CD1c-positive myeloid dendritic cell (primary cell): ENCODE data around the gene GRID1.
A peak's percentile ranks its signal among the peaks of the same experiment; 100 is the strongest.

Experiments
- DNase-seq: peaks from one replicate; pipeline ENCODE4 v3.0.0-alpha.2; 2016; ENCODE audit errors: extremely low spot score

The GRID1 gene

DNA sequence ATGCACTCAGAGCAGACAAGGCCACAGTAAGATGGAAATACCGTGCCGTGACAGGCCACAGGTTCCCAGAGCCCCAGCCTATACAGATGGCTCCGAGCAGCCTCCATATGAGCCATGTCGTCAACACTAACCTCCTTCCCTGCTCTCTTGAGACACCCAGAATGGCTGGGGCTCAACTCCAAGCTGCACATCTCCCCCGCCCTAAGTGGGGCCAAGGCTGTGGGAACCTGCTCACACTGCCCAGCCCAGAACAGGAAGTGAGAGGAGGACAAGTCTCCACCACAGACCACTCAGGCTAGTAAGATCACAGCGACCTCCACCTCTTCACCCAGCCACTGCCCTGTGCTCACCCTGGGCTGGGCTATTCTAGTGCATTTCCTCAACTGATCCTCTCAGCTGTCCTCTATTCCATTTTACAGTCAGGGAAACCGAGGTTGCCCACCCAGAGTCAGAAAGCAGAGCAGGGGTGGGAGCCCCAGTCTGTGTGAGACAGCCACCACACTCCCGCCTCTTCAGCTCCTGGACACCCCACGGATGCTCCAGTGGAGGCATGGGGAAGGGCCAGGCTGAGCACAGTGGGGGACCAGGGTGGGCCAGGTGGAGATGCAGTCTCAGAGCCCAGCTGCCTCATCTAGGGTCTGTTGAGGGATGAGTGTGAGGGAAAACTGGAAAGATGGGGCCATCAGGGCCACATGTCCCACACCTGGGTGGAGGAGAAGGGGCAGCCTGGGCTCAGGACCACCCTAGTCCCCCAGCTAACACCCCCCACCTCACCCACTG lies 11.6 kb downstream of the GRID1 start:
- peak; percentile 82 for DNase-seq

DNA sequence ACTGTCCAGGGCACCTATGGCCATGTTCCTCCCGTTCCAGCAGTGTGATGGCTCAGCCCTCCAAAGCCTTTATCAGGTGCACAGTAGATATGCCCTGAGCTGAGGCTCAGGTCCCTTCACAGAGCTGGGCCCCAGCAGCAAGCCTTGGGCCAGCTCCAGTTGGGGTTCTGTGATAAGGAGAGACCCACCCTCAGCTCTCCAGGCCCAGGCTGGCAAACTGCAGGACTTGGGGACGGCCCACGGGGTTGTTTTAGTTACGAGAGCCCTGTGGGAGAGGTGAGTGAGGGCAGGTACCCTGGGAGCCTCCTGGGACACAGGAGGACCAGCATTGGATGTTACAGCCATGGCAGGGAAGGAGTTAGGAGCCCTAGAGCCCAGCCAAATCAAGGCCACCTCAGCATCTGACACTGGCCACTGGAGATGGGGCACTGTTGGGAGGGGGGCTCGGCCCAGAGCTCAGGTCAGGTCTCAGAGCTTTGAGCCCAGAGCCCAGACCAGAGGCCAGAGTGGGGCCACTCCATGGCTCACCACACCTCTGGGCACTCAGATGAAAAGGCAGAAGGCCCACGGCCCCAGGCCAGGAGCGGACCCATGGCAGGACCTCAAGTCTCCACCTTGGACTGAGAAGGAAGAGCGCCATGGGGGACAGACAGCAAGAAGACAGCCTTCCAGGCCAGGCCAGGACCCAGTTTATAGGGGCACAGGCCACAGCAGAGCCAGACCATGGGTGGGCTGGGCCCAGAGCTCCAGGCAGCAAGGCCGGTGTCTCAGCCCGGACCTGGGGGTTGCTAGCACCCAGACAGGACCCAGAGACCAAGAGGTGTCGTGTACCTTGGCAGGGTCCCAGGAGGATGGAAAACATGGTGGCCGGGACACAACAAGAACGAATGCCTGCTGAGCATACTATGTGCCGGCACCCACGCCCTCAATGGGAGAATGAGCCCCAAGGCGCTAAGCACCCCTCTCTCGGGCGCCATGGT lies 12.8 kb downstream of the GRID1 start:
- no peak for DNase-seq

DNA sequence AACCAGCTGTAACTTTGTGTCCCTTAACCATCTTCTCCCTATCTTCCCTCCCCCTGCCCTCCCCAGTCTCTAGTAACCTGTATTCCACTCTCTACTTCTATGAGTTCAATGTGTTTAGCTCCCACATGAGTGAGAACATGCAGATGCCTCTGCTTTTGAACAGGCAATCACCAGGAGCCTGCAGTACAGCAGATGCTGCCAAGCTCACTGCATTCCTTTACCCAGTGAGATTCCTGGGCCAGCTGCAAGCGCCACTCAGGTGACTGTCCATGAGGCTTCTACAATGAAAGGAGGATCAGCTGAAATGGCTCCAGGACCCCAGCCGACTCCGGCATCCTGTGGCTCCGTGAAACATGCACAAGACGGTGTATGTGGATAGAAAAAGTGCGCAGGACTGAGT lies 15.7 kb downstream of the GRID1 start:
- DNase-seq: no peak

DNA sequence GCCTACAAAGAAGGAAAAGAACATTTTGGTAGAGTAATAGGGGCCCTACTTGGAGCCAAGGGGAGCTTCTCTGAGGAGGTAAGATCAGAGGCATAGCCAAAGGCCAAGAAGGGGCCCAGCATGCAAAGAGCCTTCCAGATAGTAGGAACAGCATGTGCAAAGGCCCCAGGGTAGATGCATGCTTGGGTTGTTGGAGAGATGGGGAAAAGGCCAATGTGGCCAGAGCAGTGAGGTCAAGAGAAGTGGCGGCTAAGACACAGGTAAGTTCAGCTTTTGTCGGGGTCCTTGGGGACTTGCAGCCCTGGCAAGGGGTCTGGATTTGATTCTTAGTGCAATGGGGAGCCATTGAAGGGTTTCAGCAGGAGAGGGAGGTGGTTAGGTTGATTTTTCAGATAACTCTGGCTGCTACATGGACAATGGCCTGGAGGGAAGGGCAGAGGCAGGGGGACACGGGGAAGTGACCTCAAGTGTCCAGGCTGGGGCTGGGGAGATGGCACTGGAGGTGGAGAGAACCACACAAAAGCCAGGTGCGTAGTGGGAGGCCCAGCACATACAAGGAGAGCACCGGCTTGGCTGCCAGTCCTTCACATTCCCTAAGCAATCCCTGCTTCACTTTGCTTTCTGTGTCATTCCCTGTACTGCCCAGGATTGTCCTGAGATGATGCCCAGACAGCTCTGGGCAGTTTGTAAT lies 16.5 kb downstream of the GRID1 start:
- DNase-seq: no peak

DNA sequence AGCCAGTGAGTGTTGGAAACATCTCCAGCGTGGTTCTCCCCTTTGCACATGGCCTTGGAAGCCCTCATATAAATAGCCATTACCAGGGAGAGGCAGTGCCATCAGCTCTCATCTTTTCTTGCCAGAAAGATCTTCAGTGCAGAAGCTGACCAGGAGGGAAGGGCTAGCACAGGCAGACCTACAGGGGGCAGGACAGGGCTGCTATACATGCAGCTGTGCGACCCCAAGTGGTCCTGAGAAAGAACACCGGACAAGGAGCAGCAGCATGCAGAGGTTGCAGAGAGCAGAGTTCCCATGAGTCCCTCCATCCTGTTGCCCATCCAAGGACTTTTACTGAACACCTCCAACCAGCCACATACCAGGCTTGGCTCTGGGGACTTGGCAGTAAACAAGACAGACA lies 17.1 kb downstream of the GRID1 start:
- no peak for DNase-seq

DNA sequence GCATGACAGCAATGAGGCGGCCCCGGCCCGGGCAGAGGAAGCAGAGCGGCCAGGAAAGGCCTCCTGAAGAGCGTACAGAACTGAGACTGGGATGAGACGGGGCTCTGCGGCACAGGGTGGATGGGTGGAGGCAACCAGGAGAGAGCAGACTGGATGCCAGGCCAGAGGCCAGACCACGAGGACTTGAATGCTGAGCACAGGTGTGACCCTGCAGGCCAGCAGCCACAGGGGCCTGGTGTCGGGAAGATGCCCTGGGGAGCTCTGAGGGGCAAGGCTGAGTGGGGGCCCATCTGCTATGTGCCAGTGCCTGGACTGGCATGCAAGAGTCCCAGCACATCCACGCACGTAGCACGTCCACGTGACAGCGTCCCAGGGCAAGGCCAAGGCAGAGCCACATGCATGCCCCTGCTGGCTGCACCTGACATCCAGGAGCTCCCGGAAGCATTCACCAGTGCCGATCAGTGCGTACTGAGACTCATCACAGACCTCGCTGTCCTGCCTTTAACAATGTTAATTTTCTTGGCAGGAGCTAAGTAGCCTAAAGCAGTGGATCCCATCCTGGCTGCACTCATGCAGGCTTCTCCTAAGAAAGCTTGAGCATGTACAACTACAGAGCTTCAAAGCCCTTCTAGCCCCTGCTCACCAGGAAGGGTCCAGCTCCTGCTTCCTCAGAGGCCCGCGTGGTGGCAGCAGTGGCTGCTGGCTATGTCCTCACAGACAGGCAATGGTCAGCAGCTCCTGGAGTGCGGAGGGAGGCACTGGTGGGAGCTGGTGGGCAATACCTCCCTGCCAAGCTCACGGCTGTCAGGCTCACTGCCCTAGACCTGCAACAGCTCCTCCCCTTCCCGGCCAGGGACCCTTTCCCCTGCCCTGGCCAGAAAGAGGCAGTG lies 18.0 kb downstream of the GRID1 start:
- DNase-seq: no peak

DNA sequence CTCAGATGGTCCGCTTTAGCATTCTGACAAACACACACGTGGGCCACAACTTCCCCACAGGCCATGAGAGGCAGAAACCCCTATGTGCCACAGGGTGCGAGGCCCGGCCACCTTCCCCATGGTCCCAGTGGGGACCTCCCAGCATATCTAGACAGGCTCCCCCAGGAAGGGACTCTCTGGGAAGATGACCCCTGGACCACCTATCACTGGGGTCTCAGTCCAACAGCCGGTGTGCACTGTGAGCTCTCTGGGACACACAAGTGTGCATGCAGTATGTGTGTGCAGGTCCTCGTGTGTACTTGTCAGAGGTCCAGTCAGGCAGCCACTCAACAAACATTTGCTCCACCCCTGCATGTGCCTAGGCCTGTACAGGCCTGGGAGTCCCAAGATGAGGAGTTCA lies 18.7 kb downstream of the GRID1 start:
- no peak for DNase-seq

DNA sequence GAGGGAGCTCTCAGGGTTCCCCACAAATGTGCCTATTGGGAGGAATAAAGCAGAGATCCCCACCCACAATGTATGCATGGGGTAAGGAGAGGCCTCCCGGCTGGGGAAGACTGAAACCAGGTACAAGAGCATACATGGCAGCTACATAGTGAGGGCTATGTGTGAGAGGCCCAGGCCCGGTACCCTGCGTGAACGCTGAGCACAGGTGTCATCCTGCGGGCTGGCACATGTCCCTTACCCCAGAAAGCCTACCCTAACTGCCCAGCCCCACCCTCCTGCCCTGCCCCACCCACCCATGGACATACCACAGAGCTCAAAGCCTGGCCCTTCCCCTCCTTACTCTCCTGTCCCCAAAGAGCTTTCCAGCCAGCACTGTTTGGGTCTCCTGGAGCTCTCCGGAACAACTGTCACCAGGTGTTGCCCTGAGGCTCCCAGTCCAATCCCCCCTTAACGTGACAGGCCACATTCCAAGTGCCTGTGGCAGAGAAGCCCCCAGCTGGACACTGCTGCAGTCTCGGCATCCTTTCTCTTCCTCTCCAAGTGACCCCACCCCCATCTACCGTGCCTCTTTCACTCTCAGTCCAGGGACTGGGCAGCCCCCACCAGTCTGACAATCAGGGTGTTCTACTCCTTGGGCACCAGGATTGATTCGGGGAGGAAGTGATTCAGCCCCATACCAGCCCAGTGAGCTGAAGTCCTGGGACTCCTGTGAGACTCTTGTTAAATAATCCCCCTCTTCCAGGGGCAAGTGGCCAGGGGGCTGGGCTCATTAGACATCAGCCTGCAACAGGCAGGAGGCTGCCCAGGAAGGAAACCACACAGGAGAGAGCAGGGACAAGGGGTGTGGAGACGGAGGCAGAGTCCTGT lies 19.6 kb downstream of the GRID1 start:
- DNase-seq: no peak

DNA sequence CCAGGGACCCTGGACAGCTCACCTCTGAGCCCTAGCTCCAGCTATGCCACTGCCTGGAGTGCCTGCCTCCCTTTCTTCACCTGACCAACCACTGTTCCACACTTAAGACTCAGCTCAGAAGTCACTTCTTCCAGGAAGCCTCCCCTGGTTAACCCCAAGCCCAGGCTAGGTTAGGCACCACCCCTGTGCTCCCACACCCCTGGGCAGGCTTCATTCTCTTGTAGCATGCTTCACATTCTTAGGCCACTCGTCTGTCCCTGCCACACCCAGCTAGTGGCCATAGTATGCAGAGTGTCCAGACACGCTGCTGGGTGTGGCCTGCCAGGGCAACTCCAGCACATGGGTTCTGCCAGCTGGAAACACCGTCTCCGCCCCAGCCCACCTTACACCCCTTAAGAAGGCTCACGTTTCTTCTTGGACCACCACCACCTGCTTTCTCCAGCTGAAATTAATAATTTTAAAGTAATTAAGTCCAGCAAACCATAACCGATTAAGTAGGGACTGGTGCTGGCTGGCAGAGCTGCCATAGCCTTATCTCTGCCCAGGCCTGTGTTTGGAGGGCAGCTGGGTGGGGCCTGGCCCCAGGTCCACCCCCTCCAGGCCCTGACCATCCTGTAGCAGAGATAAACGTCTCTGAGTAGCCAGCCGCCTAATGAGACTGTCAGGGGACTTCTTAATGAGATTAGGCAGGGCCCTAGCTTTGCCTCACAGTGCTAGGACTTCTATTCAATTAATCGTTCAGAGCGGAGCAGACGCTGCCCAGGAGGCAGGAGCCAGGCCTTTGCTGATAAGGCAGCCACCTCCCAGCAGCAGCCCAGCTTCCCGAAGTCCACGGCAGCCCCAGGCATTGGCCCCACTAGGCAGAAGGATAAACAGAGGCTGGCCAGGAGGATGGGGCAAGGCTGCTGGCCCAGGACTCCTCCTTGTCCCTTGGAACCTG lies 20.5 kb downstream of the GRID1 start:
- DNase-seq: no peak

DNA sequence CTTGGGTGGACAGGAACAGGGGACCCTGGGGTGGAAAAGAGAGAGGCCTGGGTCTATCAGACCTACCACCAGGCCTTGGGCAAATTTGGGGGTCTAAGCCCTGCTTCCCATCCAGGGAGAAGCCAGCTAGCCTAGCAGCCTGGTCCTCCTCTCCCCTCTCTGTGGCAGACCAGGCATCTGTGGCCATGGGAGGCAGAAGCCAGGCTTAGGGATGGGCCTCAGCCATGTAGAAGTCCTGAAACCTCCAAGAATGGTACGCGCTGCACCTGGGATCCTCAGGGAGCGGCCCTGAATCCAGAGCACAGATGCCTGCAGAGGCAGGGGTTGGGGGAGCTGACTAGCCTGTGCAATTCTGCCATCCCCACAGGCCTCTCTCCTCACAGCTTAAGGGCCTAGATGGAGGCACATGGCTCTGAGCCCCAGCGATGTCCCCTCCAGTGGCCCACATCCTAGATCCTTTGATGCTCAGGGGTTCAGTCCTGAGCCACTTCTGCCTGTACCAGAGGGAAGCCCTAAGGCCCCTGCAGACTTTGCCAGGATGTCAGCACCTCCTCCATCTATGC lies 21.2 kb downstream of the GRID1 start:
- no peak for DNase-seq

DNA sequence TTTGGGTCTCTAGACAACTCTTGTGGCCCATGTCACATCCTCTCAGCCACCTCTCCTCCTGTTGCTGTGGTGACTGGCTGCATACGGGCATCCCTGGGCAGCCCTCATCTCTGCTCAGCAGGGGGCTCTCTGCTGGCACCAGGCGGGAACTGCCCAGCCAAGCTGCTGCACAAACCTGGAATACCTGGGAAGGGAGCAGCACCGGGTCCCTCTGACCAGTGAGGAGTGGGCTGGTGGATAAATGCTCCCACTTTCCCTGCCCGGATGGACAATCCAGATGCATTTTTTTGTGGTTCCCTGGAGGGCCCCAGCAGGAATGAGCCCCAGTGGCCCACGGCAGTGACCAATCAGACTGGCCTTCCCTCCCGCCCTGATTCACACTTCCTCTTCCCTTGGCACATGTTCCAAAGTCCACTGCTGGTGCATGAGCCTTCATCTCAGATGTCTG lies 21.9 kb downstream of the GRID1 start:
- DNase-seq: peak; percentile 37

DNA sequence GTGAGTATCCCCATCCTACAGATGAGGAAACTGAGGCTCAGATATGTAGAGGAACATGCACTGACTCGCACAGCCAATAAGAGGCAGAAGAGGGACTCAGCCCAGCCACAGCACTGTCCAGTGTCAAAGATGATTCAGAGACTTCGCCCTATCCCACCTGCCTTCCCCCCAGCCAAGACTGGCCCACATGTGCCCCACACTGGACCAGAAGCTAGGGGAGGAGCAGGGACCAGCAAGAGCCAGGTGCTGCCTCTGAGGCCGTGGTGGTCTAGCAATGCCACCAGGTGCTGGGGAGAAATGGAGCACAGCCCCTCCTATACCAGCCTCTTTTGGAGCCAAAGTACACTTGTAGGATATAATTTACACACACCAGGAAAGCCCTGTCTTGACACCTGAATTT lies 22.3 kb downstream of the GRID1 start:
- no peak for DNase-seq

DNA sequence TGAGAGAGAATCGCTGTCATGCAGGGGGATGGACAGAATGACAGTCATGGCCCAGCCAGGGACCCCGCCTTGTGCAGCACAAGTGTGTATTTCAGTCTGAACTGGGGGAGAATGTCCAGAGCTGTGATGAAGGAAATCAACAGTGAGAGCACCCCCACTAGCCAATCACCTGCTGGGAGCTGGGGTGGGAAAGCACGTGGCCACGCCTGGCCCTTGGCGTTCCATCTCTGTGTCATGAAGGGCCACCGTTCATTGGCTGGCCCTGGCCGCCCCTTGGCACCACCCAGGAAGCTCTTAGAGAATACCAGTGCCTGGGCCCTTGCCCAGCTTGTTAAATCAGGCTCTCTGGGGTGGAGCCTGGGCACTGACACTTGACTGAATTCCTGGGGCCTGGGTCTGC lies 22.8 kb downstream of the GRID1 start:
- no peak for DNase-seq

DNA sequence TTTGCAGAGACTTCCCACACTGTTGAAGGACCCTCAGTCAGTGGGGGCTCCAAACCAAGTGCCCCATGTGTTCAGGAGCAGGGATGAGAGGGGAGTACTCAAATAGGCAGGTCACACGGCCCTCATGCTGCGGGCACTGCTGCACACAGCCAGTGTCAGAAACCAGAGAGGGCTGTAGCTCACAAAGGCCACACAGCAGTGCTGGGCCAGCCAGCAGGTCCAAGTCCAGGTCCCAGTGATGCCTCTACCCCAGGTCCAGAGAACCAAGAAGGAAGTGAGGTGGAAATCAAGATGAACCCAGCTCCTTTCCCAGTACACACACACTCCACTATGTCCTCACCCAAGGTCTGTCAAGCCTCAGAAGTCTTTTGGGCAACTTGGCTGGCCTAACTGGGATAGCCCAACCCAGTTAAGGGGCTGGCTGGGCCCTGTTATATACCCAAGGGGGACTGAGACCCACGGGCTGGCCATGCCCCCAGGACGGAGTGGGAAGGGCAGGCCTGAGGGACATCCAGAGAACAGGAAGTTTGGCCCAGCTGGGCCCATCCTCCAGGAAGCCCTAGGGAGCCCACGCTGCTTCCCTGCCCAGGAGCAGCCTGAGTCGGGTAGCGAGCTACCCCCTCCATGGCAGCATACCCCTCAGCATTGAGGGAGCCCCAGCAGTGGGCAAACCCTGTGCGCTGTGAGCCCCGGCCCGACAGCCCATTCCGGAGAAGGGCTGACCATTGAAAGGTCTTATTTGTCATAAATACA lies 24.3 kb downstream of the GRID1 start:
- DNase-seq: no peak

DNA sequence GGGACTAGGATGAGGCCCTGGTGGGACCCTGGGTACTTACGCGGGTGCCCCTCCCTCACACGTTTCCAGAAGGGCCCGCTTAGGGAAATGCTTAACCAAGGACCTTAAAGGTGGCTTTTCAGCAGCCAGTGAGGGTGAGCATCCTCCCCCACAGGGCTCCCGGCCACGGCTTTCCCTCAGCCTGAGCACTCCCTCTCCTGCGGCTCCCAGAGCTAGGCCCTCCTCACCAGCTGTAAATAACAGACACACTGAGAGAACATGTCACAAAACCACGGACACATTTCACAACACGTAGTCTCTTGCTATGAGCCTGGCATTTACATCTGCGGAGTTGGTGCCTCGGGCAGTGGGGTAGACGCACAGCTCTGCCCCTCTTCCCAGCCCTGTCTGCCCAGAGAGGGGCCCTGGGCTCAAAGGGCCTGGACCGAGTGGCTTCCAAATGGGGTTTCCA lies 25.2 kb downstream of the GRID1 start:
- no peak for DNase-seq

DNA sequence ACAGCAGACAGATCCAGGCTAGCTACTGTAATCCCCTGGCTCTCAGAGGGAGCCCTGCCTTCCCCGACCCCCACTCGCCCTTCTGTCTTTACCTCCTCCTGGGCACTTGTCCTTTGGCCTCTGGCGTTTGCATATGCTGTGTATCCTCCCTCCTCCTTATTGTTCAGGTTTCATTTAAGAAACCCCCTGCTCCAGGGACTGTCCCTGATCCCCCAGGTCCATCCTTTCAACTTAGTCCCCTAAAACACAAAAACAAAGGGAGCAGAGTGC lies 25.7 kb downstream of the GRID1 start:
- no peak for DNase-seq

DNA sequence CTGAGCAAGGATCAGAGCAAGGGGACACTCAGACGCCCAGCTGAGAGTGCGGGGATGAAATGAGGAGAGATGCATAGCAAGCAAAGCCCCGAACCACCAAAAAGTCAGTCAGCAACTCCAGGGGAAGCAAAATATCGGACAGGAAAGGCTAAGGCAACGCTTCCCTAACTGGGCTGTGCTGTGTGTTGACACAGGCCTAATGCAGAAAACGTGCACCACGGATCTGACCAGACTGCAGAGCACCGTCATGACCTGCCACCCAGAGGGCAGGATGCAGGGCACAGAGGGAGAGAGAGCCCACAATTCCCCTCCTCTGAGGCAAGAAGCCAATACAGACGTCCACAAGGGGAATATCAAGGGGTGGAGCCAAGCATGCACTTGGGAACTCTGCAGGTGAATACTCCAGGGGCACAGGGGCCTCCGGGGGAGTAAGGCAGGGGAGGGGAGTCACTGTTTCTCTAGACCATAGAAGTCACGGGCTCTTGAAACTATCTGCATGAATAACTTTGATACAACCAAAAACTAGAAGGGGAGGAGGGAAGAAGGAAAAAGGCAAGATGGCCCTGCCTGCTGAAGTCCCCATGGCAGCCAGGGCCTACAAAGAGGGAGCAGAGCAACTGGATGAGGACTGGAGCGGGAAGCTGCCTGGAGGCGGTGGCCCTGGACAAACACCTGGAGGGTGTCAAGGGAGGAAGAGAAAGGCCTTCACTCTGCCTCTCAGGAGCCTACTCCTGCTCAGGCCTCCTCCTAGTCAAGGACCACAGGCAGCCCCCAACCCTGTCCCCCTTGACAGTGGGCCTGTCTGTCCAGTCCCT lies 26.2 kb downstream of the GRID1 start:
- DNase-seq: no peak
